Measurements from ENCODE around the gene SLC6A9.

The SLC6A9 gene

GRCh38 chr1:44034423-44034822 is 3.2 kb upstream of the SLC6A9 start:
- DNase-seq (ENCODE audit: low spot score) = no peak
- no peak for TF ChIP-seq CTCF (IDR thresholded peaks at IDR 0.05; ENCODE audit: extremely low read depth, missing control alignments)

- TF ChIP-seq CTCF (IDR thresholded peaks at IDR 0.05; ENCODE audit: extremely low read depth, missing control alignments) = no peak
- DNase-seq (ENCODE audit: low spot score) = no peak
These were observed 2.5 kb upstream of the SLC6A9 start for GRCh38 chr1:44033756-44034155.

- no peak for DNase-seq (ENCODE audit: low spot score)
- no peak for TF ChIP-seq CTCF (IDR thresholded peaks at IDR 0.05; ENCODE audit: extremely low read depth, missing control alignments)
These were observed 1.8 kb upstream of the SLC6A9 start for GRCh38 chr1:44033041-44033575.

- no peak for DNase-seq (ENCODE audit: low spot score)
- TF ChIP-seq CTCF (IDR thresholded peaks at IDR 0.05; ENCODE audit: extremely low read depth, missing control alignments) = no peak
These were observed 1.0 kb upstream of the SLC6A9 start for GRCh38 chr1:44032170-44032790.

- DNase-seq (ENCODE audit: low spot score) = peak; percentile 66
- TF ChIP-seq CTCF (IDR thresholded peaks at IDR 0.05; ENCODE audit: extremely low read depth, missing control alignments) = no peak
These were observed 534 bp downstream of the SLC6A9 start for GRCh38 chr1:44030605-44031251.

- DNase-seq (ENCODE audit: low spot score) = peak; percentile 95
- no peak for TF ChIP-seq CTCF (IDR thresholded peaks at IDR 0.05; ENCODE audit: extremely low read depth, missing control alignments)
These were observed 1.2 kb downstream of the SLC6A9 start for GRCh38 chr1:44029911-44030604.

Data from GM20000 (cell line).